HG03575 (cell line): ENCODE data around the gene BRD7.

Experiments used
- ATAC-seq: cut with Tn5 transposase; IDR thresholded peaks from one replicate; pipeline ENCODE4 v1.9.1; 2021; ENCODE audit not compliant: unreplicated experiment, insufficient number of reproducible peaks, low FRiP score; ENCODE audit errors: extremely low read depth

Gene BRD7

DNA sequence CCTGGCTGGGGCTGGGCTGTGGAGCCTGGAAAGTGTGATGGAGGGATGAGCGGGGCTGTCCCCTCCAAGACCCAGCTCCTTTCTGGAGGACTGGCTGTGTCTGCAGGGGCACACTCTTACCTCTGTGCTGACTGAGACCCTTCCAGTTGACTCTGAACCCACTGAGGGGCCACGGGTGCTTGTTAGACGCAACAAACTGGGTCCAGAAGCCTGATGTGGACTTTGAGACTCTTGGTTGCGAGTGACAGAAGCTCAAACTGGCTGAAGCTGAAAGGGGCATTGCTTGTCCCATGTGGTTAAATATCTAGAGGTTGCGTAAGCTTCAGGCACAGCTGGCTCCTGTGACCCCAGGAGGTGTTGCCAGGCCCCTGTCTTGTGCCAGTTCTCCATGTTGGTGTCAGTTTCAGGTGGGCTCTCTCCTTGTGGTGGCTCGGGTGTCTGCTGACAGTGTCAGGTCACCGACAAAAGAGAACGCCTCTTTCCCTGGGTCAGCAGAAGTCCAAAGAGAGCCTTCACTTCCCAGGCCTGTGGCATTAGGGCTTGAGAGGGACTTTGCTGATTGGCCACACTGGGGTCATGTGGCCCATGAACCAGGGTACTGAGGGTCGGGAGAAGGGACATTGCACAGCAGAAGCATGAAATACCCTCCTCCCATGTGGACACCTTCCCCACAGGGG, 85.7 kb downstream of the BRD7 start:
- ATAC-seq: no peak

DNA sequence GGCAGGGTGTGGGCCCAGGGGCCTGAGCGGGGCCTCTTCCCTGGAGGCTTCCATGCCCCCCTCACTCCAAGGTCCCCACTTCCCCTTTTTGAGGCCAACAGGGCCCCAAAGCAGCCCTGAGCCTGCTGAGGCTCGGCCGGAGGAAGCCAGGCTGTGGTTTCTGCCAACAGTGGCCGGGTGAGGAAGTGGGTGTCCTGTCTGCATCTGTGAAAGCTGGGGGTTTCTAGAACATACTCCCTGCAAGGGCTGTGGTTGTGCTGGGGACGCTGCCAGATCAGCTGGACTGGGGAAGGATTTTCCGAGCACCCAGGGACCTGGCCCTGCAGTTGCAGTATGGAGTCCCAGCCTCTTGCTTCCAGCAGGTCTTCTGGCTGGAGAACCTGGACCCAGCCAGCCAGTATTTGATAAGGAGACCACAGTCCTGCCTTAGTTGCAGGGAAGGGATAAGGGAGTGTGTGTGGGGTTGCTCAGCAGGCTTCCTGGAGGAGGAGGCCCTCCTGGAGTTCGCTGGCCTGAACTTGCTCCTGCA, 86.7 kb downstream of the BRD7 start:
- peak; percentile 75 for ATAC-seq

DNA sequence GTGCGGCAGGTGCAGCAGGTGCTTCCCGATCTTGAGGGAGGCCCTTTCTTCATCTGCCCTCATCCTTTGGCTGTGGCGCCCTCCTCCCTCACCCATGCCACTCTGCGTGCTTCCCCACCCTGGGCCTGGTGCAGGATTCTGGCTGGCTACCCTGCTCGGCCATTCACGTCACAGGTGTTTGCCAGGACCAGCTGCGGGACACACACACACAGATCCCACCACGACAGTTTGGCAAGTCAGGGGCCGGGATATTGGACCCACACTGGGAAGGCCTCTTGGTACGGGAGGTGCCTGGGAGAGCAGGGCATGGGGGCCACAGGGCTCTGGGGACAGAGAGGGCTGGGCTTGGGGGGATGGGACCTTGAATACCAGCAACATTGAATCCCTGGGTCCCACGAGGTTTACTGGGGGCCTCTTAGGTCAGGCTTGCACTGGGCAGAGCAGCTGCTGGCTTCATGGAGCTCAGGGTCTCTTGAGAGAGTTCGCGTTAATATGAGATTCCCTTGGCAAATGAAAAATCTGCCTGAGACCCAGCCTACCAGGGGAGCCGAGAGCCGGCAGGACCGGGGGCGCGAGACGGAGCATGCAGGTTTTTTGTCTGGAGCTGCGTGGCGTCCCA, 87.3 kb downstream of the BRD7 start:
- ATAC-seq: no peak

DNA sequence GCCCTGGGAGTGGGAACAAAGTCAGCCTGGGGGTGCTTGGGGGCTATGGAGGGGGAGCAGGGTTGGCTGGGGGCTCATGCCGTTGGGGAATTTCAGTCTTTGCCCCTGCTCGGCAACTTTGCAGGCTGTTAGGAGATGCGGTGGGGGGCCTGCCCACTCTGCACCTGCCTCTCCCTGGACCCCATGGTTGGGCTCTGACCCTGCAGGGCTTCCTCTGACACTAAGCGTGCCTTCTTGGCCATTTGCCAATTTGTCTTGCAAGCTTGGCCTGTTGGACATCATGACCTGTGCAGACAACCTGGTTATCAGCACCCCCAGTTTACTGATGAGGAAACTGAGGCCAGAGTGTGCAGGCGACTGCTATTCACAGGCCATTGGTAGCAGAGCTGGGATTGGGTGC, 87.9 kb downstream of the BRD7 start:
- no peak for ATAC-seq

DNA sequence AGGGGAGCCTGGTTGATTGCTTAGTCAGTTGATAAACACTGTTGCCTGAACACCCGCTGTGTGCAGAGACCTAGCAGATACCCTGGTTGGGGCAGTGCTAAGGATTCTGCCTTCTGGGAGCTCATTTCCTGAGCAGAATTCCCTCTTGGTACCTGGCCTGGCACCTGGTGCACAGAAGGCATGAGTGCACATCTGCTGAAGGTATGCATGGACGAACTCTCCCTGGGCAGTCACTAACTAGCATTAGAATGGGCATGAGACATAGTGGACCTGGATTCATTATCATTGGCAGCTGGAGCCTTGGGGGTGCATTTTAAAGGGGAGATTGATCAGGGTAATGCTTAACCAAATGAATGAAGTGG, 89.3 kb downstream of the BRD7 start:
- ATAC-seq: no peak

DNA sequence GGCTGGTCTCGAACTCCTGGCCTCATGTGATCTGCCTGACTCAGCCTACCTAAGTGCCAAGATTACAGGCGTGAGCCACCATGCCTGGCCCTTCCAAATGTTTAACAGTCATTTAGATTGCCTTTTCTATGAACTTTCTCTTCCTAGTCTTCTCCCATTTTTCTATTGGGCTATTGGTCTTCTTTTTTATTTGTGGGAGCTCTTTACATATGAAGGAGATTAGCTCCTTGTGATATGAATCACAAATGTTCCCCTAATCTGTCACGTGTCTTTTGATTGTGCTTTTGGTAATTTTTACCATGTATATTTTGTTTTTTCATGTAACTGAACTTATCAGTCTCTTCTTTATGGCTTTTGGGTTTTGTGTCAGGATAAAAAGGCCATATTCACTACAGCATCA, 90.5 kb downstream of the BRD7 start:
- ATAC-seq: no peak

DNA sequence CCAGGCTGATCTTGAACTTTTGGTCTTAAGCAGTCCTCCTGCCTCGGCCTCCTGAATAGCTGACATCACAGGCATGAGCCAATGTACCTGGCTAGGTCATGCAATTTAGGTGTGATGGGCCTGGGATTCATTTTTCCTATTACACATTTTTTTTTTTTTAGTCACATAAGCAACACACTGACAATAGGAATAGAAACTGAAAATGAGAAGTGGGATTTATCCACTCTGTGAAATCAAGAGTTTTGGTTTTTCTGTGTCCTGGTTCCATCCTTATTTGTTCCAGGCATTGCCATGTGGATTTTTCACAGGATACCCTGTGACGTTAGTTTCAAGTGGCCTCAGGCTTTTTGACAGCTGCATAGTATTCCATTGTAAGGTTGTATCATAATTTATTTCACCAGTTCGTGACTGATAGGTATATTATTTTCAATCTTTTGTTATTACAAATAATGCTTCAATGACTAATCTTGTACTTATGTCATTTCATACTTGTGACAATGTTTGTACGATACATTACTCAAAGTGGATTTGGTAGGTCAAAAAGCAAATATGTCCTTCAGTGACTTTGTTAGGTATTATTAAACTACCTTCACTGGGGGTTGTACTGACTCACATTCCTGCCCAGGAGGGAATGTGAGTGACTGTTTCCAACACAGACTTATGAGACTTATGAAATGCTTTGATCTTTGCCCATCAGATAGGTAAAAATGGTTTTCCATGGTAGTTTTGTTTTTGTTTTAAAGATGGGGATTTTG, 91.8 kb downstream of the BRD7 start:
- ATAC-seq: no peak

DNA sequence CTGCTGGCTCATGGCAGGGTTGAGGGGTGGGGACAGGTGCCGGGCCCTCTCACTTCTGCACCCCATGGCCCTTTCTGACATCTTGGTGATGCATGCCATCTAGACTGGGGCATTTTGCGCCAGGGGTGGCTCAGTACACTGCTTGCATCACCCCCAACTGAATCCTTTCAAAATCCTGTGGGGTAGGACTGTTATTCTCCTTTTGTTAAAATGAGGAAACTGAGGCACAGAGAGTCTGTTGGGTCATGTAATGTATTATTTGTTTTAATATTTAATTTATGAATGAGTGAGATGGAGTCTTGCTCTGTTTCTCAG, 92.5 kb downstream of the BRD7 start:
- no peak for ATAC-seq

DNA sequence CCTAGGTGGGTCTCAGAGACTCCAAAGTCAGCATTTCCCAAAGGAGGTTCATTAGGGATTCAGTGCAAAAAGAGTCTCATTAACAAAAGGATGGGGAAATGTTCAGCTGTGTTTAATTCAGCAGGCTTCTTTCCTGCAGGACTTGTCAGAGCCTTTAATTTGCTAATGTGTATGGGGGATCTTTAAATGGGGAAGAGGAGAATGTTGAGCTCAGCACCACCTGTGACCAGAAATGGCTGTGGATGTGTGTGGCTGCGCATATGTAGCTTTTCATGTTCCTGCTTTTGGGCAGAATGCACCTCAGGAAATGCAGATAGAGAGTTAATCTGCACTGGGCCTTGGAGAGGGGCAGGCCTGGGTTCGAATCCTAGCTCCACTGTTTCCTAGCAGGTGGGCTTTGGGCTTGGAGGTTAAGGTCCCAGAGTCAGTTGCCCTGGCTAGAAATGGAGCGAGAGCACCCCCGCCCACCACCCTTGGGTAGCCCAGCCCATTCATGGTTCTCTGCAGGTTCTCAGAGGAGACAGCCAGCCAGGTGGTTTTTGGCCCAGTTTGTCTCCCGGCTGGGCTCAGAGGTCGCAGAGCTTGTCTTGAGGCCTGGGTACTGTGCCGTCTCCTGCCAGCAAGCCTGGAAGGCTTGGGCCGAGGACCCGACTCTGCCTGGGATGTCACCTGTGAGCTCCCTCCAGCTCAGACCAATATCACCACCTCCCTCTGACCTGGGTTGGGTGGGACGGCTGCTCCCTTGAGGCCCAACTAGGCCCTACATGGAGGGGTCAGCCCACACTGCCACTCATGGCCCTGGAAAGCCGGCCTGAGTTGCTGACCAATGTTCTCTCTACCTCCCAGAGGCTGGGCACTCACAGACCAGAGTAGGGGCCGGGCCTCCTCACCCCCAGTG, 93.1 kb downstream of the BRD7 start:
- no peak for ATAC-seq

DNA sequence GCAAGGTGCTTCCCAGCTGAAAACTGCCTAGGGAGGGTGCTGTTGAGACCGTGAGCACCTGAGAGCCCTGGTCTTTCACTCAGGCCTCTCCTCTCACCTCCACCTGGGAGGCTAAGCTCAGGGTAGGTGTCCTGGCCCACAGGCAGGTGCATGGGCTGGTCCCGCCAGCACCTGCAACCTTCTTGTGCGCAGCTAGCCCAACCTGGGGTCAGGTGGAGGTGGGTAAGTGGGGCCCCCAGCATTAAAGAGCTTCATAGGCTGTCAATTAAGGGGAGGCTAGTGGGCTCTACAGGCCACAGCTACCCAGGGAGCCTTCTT, 93.7 kb downstream of the BRD7 start:
- no peak for ATAC-seq

DNA sequence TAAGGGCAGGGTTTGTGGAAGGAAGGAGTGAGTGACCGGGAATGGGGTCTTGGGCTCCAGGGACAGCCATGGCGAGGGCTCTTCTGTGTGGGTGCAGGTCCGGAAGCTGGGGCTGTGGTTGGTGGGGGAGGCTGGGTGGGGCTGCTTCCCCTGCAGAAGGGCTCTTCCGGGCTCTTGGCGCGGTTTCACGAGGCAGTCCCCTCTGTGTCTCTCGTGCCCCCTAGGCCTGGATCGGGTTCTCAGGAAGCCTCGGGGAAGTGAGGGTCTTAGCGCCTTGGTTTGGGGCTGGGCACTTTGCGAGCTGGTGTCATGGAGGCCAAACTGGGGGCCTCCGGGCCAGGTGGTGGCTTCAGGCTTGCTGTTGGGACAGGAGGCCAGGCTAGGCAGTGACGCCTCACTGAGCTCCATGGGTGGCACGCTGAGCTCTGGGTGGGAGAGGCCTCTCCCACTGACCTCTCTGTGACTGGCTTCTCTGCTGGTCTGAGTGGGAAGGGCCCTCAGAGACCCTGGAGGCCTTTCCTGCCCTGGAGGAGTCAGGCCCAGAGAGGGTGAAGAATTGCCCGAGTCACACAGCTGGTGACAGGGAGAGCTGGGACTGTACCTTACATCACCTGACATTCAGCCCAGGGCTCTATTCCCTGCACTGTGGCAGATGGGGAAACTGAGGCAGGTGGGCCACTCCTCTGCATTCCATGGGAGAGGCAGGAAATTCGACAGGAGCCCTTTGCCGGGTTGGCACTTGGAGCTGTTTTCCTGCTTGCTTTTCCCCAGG, 94.3 kb downstream of the BRD7 start:
- peak; percentile 21 for ATAC-seq

DNA sequence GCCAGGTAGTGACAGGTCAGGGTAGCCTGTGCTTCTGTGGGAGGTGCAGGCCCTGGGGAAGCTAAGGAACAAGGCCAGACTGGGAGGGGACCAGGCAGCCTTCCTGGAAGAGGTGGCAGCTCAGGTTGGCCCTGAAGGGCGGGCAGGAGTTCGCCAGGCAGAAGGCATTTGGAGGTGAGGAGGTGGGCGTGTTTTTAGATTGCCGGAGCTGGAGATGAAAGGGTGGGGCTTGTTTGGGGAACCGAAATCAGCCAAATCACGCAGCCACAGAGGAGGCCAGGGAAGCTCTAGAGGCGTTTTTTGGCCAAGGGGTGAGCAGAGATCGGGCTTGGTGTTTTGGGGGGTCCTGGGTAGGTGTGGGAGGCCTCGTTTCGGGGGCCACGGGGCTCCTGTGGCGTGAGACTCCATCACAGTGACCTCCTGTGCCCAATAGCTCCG, 94.9 kb downstream of the BRD7 start:
- peak; percentile 30 for ATAC-seq

DNA sequence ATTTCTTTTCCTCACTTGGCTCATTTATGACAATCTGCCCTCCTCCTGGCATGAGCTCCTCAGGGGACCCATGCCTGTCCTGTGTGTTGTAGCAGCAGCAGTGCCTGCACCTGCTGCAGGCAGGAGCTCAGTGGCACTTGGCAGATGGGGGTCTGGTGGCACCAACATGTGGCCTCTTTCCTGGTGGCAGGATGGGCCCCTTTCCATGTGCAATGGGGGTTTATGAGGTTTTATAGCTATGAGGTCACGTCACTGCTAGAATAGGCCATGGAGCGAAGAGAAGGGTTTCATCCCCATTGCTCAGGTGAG, 95.5 kb downstream of the BRD7 start:
- no peak for ATAC-seq

DNA sequence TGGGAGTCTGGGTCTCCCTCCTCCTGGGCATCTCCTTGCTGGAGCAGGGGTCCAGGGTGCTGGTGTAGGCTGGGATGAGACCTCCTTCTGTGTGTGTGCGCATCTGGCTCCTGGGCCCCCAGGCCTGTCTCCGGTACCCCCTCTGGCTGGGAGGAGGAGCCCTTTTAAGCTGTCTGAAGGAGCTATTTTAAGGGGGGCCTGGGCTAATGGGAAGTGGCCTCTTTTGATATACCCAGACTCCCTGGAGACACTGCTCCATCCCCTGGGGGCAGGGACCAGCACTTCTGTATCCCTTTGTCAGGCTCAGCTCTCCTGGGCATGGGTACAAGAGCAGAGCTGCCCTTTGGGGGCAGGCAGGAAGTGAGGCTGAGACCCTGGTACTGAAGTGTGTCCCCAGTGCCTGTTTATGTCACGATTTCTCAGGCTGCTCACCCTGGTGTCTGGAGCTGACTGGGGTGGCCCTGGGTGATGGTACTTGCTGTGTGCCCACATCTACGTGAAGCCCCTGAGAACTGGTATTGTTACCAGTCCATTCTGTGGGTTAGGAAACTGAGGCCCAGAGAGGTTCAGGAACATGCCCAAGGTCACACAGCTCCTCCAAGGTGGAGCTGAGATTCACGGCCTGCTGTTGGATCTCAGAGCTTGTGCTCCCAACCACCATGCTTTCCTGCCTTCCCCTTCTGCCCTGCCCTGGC, 96.0 kb downstream of the BRD7 start:
- no peak for ATAC-seq

DNA sequence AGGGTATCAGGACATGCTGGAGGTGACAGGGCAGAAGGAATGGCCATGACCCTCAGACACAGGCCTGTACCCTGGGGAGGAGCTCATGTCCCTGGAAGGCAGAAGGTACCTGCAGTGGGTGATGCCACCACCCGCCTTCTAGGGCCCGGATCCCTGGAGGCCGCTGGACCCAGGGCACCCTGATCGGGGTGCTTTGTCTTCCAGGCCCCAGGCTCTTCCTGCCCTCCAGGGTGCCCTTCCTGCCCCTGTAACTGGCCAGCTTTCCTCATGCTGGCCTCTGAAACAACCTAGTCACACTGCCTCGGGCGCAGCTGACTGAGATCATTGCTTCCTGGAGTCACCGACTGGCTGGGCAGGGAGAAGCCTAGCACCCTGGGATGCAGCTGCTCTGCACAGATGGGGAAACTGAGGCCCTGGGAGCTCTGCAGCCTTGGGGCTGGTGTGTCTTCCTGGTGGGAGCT, 96.6 kb downstream of the BRD7 start:
- ATAC-seq: no peak

DNA sequence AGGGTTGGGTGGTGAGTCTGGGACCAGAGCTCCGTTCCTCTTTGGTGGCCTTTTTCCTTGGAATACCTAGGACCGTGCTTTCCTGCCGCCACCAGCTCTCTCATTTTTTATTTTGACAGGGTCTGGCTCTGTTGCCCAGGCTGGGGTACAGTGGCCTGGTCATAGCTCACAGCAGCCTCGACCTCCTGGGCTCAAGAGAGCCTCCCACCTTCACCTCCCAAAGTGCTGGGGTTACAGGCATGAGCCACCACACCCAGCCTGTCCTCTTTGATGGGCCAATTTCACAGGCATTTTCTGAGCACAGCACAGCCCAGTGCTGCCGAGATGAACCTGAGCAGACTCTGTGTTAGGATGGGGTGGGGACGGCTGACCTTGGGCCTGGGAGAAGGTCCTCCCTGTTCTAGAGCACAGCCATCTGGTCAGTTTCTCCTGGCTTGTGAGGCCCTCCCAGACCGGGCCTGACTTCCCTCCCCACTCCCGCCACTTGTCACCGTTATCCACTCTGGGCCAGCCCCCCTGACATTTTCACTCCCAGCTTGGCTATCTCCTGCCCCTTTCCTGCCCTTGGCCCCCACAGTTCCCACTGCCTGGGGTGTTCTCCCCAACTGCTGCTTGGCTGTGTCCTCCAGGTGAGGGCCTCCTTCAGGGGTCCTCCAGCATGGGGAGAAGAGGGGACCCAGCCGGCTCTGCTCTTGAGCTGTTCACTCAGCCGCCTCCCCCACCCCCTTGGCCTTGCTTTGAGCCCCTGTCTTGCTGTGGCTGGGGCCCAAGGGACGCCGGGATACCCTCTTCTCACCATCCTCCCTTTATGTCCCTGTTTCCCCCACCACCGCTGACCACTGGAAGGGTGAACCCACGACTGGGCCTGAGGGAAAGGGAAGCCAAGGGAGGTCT, 97.4 kb downstream of the BRD7 start:
- ATAC-seq: no peak

DNA sequence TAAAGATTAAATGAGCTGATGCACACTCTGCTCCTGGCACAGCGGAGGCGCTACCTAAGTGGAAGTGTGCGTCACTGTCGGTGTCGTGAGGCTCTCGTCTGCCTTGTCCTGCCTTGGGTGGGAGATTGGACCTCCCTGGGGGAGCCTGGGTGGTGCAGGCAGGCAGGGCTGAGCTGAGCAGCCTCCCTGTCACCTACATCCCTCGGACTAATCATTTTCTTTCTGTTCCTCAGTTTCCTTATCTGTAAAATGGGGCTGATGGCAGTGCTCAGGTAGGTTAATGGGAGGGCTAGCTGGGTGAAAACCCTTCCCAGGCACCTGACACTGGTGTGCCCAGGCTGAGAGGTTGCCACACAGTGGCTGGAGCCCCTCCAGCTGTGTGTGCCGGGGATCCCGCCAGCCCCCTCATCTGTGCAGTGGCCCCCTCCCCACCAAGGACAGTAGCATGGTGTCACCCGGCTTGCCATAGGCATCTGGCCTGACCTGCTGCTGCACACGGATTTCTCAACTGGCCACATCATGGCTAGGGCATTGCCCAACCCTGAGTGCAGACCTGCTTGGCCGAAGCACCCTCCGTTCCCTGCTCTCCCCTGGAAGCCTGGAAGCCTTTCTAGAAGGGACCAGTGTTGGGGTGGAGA, 98.2 kb downstream of the BRD7 start:
- ATAC-seq: no peak
